Osteocyte (in vitro differentiated cells): ENCODE measurements around the gene ZNF800. TPM values are rescaled to one million over a fixed set of nuclear protein-coding genes. Genes with fewer than 3 reads are reported as not detected.

Experiments
- DNase-seq: peaks from one replicate; pipeline ENCODE4 v3.0.0; 2021; ENCODE audit warnings: mixed read lengths; ENCODE audit not compliant: unreplicated experiment; ENCODE audit errors: extremely low spot score
- H3K27ac Mint-ChIP-seq: one replicate; pipeline ENCODE4 v1.8.0; 2021; ENCODE audit warnings: mild to moderate bottlenecking, mixed read lengths; ENCODE audit not compliant: unreplicated experiment
- H3K27me3 Mint-ChIP-seq: one replicate; pipeline ENCODE4 v1.8.0; 2021; ENCODE audit warnings: mixed read lengths; ENCODE audit not compliant: unreplicated experiment
- H3K36me3 Mint-ChIP-seq: one replicate; pipeline ENCODE4 v1.8.0; 2021; ENCODE audit warnings: mixed read lengths; ENCODE audit not compliant: unreplicated experiment
- H3K4me1 Mint-ChIP-seq: one replicate; pipeline ENCODE4 v1.8.0; 2021; ENCODE audit warnings: mixed read lengths; ENCODE audit not compliant: unreplicated experiment
- H3K4me3 Mint-ChIP-seq: one replicate; pipeline ENCODE4 v1.8.0; 2021; ENCODE audit warnings: mild to moderate bottlenecking, moderate library complexity, mixed read lengths; ENCODE audit not compliant: unreplicated experiment
- H3K9me3 Mint-ChIP-seq: one replicate; pipeline ENCODE4 v1.8.0; 2021; ENCODE audit warnings: mixed read lengths; ENCODE audit not compliant: unreplicated experiment
- CTCF ChIP-seq: fragments of 200-600 bp; sonication (generic); IDR thresholded peaks from 2 replicates; pipeline ENCODE4 v1.5.0; 2021; ENCODE audit warnings: antibody characterized with exemption, mild to moderate bottlenecking, moderate library complexity
- total RNA-seq: library from RNA; stranded (reverse); gene quantifications from 2 replicates; pipeline ENCODE4 v1.2.1, GENCODE V29; 2021

The ZNF800 gene
- total RNA-seq, 1 donor from 2014 or later = 27.7 TPM

DNA sequence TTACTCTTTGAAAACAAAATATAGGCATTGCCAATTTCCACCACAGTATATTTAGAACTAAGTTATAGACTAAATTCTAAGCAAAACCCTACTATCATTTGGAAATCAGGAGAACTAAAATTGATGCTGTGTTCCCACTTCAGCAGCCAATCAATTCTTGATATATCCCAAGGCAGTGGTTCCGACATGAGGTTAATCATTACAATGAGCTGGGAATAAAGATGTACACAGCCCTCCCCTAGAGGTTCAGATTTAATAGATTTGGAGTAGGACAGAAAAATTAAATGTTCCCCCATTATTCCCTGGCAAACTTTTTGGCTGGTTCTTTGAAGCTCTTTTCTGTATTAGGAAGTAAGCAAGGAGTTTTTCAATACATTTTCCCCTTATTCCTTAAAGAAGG lies 15.1 kb downstream of the ZNF800 start:
- DNase-seq = no peak
- Mint-ChIP-seq H3K27ac (no peak overlapping the region), H3K36me3 (peaks cover 32% of the 10 kb centered on the region), H3K9me3 (no peaks in the 10 kb centered on the region), H3K4me1 (peaks cover 7% of the 10 kb centered on the region), H3K27me3 (no peaks in the 10 kb centered on the region), H3K4me3 (no peak overlapping the region)
- TF ChIP-seq CTCF = no peak

DNA sequence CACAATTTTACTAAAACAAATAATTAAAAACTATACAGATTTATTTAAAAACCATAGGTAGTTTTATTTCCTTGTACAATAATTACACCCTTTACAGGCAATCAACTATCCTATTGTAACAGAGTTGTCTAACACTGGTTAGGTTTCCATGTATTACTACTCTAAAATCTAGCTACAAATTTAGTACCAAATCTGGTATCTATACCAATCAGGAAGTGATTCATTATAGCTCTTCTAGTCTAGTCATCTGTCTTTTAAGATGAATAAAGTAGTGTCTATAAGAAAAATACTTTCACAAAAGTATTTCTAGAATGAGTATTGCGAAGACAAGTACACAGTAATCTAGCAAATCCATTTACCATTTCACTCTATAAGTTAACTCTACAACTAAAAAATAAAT lies 16.9 kb downstream of the ZNF800 start:
- no peak for TF ChIP-seq CTCF
- no peak overlapping the region for H3K4me3 Mint-ChIP-seq
- no peak for DNase-seq
- no peak overlapping the region for H3K27ac Mint-ChIP-seq
- H3K36me3 Mint-ChIP-seq = peaks cover 34% of the 10 kb centered on the region
- H3K4me1 Mint-ChIP-seq = peaks cover 7% of the 10 kb centered on the region
- H3K9me3 Mint-ChIP-seq = no peaks in the 10 kb centered on the region
- no peaks in the 10 kb centered on the region for H3K27me3 Mint-ChIP-seq

DNA sequence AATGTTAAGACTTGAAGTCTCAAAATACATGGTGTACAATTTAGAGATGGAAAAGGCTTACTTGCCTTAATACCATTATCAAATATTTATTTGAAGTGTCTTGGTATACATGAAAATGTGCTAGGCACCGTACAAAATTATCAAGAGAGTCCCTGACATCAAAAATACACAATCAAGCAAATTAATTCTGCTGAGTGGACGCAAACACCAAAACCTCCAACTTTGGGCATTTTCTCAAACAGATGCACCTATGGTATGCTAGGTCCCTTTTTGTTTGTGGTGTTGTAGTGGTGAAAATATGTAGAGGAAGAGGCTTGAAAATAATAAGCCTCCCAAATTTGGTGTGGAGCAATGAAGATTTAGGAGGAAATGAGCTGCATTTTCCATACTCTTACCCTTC lies 24.8 kb downstream of the ZNF800 start:
- Mint-ChIP-seq H3K4me3 (no peak overlapping the region), H3K9me3 (no peaks in the 10 kb centered on the region), H3K27ac (no peak overlapping the region), H3K4me1 (no peaks in the 10 kb centered on the region), H3K27me3 (no peaks in the 10 kb centered on the region), H3K36me3 (peaks cover 16% of the 10 kb centered on the region)
- no peak for DNase-seq
- TF ChIP-seq CTCF = no peak

DNA sequence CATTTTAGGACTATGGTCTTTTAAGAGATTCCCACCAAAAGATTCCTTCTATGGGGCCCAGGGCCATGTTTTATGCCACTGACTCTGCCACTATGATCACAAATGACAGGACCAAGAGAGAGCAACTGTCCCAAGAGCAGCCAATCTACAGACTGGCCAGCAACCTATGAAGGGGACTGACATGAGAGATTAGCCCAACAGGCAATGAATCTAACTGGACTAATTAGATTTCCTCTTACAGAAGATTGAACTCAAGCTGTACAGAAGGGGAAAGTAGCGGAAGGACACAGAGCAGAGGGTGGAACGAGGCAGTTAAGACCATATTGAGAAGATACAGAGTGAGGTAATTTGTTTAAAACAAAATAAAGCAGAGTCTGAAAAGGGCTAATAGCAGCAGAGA lies 25.8 kb downstream of the ZNF800 start:
- DNase-seq = no peak
- Mint-ChIP-seq H3K4me1 (no peaks in the 10 kb centered on the region), H3K36me3 (peaks cover 11% of the 10 kb centered on the region), H3K27ac (no peak overlapping the region), H3K27me3 (no peaks in the 10 kb centered on the region), H3K9me3 (no peaks in the 10 kb centered on the region), H3K4me3 (no peak overlapping the region)
- no peak for TF ChIP-seq CTCF

DNA sequence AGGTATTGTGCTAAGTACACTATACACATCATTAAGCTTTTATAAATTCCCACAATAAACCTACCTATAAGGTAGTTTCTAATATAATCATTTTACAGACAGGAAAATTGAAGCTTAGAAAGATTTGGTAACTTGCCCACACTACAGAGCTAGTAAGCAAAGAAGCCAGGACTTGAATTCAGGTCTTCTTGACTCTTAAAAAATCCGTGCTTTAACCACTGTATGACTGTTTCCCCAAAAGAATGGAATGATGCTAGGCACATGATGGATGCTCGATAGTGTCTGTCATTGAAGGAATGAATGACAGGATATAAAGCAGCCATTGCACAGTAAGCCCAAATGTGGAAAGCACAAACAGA lies 26.6 kb downstream of the ZNF800 start:
- Mint-ChIP-seq H3K36me3 (peaks cover 10% of the 10 kb centered on the region), H3K4me3 (no peak overlapping the region), H3K27ac (no peak overlapping the region), H3K27me3 (no peaks in the 10 kb centered on the region), H3K4me1 (no peaks in the 10 kb centered on the region), H3K9me3 (no peaks in the 10 kb centered on the region)
- no peak for DNase-seq
- TF ChIP-seq CTCF = no peak
